Renal cortex interstitium (tissue), 11 donors: ENCODE measurements around the gene PANK1. TPM values are rescaled to one million over a fixed set of nuclear protein-coding genes. Genes with fewer than 3 reads are reported as not detected.
A peak's percentile ranks its signal among the peaks of the same experiment; 100 is the strongest.
"Not testable (repeated sequence)": the region's sequence is repeated elsewhere in the genome, so short reads cannot be mapped to it uniquely, and the experiment has no call there.

Experiments
- DNase-seq, 11 donors: peaks; one replicate each; pipeline ENCODE4 v3.0.0-alpha.2; 2013; ENCODE audit warnings: low read depth in 9 of 11, low spot score in 4 of 11; ENCODE audit errors: extremely low read depth in 1 of 11
- polyA plus RNA-seq, 3 donors: library from polyadenylated mRNA; unstranded; fragments of 120-200 nt; gene quantifications; one replicate each; pipeline ENCODE4 v1.2.1, GENCODE V29; 2013; ENCODE audit not compliant: insufficient read length in 3 of 3

The PANK1 gene
- polyA plus RNA-seq, 3 donors, result 42.0 to 47.4 (median 43.6) TPM

DNA sequence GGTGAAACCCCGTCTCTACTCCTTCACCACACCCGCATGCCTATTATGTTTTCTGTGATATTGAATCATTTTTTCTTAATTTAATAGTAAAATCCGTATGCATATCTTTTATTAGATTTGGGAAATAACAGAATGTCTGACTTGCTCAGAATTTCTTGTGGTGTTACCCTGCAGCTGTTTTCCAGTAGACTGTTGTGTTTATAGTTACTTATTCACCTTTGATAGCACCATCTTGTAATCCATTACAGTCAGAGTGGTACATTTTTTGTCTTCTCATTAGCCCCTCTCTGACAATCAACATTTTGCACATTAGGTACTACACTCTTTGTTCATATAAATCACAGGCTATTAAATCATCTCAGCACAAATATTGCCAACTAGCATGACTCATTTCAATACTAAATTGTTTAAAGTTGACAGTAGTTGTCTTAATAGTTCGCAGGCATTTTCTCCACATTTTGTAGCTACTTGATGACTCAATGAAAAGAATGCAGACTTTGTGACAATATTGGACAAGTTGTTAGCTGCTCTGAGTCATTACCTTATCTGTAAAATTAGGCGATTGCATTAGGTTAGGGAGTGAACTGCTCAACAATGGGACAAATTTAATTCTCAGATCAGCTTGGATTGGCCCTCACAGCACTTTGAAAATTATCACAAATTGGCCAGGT, 91.8 kb downstream of the PANK1 start:
- no peak for DNase-seq

DNA sequence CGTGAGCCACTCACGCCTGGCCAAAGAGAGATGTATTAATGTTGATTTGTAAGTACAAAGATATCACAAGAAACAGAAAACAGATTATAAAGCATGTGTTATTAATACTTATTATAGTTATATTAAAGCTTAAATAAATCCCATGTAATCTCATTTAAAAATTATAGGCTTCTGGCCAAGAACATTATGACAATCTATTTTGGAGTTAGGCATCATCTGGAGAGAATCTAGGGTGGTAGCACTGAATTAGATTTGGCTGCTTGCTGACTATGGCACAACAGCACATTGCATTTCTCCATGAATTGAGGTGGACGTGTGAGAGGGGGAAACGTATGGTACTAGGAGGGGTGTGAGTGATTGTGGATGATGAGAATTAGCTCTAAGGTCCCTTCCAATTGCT, 92.8 kb downstream of the PANK1 start:
- DNase-seq, result no peak

DNA sequence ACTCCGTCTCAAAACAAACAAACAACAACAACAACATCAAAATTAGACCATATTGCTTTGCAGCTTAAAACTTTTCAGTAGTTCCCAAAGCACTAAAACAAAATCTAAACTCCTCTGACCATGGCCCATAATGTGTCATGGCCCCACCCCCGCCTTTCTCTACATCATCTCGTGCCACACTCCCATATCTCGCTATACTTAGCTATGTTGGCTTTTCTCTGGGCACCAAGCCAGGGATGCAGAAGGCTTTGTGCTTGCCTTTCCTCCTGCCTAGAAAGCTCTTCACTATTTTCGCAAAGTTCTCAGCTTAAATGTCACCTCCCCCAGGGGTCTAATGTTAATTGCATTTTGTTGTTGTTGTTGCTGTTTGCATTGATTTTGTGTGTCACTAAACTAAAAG, 94.5 kb downstream of the PANK1 start:
- DNase-seq, result no peak

DNA sequence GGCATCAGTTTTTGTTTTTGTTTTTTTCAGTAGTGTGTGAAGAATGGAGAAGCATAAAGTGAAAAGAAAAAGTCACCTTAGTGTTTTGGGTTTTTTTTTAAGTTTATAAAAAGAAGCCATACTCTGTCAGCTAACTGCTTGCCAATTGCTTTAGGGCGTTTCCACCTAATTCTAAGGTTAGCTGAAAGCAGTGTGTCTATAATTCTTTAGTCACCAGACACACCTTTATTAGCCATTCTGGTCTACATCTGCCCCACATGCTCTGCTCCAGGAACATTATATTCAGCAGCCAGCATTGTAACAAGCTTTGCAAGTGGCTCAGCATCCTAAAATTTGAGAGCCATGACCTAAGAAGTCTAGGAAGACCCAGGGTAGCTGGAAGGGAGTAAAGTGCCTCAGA, 95.5 kb downstream of the PANK1 start:
- DNase-seq, result no peak

DNA sequence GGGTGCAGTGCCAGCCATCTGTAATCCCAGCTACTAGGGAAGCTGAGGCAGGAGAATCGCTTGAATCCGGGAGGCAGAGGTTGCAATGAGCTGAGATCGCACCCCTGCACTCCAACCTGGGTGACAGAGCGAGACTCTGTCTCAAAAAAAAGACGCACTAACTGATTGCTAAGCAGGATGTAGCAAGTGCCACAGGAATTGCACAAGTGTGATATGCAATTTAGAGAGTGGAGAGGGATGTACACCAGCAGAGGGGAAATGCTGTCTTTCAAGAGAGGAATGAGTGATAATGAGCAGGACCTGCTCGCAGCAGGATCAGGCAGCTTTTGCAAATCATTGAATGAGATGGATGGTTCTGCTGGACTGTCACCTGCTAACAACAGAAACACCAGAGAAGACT, 96.4 kb downstream of the PANK1 start:
- no peak for DNase-seq

DNA sequence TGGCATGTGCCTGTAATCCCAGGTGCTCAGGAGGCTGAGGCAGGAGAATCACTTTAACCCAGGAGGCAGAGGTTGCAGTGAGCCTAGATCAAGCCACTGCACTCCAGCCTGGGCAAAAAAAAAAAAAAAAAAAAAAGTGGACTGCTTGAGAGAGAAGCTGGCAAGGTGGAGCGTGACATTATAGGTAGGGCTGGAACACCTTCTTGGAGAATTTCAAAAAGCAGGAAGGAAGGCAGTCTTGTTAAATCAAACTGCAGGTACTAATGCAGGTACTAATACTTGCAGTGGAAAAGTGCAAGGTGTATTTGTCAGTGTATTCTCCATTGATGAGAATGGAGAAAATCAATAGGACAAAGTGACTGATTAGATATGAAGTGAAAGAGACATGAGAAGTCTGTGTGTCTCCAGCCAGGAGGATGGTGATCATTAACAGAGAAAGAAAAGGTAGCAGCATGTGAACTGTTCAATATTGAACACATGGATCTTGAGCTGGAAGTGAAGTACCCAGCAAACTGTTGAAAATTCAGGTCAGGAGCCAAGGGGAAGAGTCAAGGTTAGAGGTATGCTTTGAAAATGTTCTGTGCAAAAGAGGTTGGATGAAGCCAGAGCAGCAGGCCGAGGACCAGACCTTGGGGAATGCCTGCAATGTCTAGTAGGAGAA, 97.1 kb downstream of the PANK1 start:
- DNase-seq, result no peak

DNA sequence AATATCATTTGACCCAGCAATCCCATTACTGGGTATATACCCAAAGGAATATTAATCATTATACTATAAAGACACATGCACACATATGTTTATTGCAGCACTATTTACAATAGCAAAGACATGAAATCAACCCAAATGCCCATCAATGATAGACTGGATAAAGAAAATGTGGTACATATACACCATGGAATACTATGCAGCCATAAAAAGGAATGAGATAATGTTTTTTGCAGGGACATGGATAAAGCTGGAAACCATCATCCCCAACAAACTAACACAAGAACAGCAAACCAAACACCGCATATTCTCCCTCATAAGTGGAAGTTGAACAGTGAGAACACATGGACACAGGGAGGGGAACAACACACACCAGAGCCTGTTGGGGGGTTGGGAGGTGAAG, 98.4 kb downstream of the PANK1 start:
- not testable (repeated sequence) for DNase-seq

DNA sequence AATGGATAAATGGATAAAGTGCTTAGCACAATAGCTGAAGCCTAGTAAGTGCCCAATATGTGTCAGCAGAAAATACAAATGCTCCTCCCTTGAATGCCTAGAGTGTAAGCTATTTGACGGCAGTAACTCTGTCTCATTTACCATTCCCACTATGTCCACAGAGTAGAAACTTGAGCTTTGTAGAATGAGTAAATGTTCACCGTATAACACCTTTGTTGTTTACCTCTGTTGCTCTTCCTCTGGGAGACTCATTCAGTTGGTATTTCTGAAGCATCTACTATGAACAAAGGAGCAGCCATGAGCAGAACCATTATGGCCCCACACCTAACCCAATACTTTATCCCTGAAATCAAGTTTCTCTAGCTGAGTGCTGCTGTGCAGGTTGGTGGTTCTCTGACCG, 101.2 kb downstream of the PANK1 start:
- DNase-seq, result no peak

DNA sequence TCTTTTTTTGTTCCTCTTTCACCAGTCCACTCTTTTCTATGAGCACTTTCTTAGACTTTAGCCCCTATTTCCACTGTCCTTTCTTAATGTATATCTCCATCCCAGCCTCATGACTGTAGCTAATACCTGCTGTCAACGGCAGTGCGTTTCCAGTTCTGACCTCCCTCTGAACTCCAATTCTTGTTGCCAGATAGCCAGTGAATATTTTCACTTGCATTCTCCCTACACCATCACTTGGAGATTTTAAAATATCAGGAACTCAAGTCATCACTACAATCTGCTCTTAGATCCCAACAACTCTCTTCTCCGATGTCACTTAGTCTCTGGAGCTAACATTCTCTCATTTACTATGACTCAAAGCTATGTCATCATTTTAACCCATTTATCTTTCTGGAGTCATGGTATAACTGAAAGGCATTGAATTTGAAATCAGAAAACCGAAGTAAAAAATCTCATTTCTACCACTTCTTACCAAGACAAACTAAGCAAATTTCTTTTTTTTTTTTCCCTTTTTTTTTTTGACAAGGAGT, 104.6 kb downstream of the PANK1 start:
- no peak for DNase-seq

GRCh38 chr10:89537364-89537763, 107.7 kb downstream of the PANK1 start:
- no peak for DNase-seq

DNA sequence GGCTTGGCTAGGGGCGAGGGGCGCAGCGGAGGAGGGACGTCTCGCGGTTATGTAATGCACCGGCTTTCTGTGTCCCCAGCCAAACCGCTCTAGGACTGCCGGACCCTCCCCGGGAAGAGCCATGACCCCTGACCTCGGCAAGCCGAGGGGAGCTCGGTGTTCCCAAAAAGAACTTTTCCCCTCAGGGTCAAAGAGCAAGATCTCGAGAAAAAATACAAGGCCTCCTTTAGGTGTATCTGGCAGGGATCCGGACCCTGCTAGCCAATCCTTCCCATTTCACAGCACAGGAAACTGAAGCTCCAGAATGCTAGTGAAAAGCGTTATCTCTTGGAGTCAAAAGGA, 109.1 kb downstream of the PANK1 start:
- no peak for DNase-seq

- DNase-seq, result peak in 1 of 11 donors; percentile 30
Measured at GRCh38 chr10:89535171-89536012, 109.7 kb downstream of the PANK1 start, which contains the start of gene SLC16A12. Gene SLC16A12 (minus strand): TSS chr10:89535594. CDS start chr10:89462578, 73,016 bp downstream.

DNA sequence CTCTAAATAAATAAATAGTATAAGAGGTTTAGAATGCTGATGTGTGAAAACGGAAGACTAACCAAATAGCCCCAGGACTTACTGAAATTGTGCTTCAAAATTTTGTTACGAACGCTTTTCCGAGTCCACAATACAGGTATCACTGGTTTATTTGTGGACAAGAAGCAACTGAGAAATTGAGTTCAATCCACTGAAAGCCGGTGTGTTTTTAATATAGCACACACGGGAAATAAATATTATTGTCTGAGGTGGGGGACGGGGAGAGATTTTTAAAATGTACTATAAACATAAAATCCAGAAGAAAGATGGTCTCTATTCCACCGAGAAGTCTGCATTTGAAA, 110.2 kb downstream of the PANK1 start:
- no peak for DNase-seq

Other genes with a start within 250 kb of the PANK1 start
- gene IFIT5, start 230.7 kb downstream of the PANK1 start, polyA plus RNA-seq, result 10 to 100 TPM; 14.6 to 21.0 (median 17.7) TPM
- 10 to 100 TPM; 22.1 to 32.0 (median 30.7) TPM for gene SLC16A12, start 109.6 kb downstream of the PANK1 start, polyA plus RNA-seq
- 10 to 100 TPM; 14.4 to 21.1 (median 16.1) TPM for gene KIF20B, start 56.3 kb upstream of the PANK1 start, polyA plus RNA-seq